HEK293 (cell line): ENCODE data around the gene HSPE1.

Experiments used
- CTCF ChIA-PET: fragments of 350-600 bp; formaldehyde crosslinking; extraction: SDS; loops from one replicate; lab custom pipeline; 2021; ENCODE audit warnings: antibody characterized with exemption; lab: Yijun Ruan, JAX
- POLR2A ChIA-PET: fragments of 300-600 bp; formaldehyde crosslinking; extraction: SDS; loops from one replicate; lab custom pipeline; 2020; ENCODE audit warnings: antibody characterized with exemption, inconsistent platforms; lab: Yijun Ruan, JAX
- H3K27ac ChIP-seq: fragments of 200-500 bp; sonication (Bioruptor generic); 2 replicates; pipeline ENCODE4 v1.5.1; 2014; ENCODE audit warnings: low read depth, low read length, control low read depth, inconsistent platforms; ENCODE audit errors: extremely low read depth
- H3K36me3 ChIP-seq, 2 experiments: fragments of 200-500 bp in 1 of 2; sonication (Bioruptor generic) in 1 of 2; 1 replicate in 1 of 2; 2 replicates in 1 of 2; pipeline ENCODE4 v1.5.1; 2014 to 2017; ENCODE audit warnings: inconsistent platforms in 2 of 2, low read length in 2 of 2; ENCODE audit not compliant: control insufficient read depth in 2 of 2, insufficient read depth in 1 of 2
- H3K4me1 ChIP-seq: fragments of 200-500 bp; sonication (Bioruptor generic); 2 replicates; pipeline ENCODE4 v1.5.1; 2014; ENCODE audit warnings: mild to moderate bottlenecking, low read length, inconsistent platforms; ENCODE audit not compliant: control insufficient read depth, insufficient read depth
- H3K4me3 ChIP-seq: 2 replicates; pipeline ENCODE4 v1.5.1; 2011; ENCODE audit warnings: low read depth, mild to moderate bottlenecking, control low read depth, low read length, moderate library complexity
- H3K9me3 ChIP-seq: fragments of 200-500 bp; sonication (Bioruptor generic); 2 replicates; pipeline ENCODE4 v1.5.1; 2014; ENCODE audit warnings: low read depth, low read length, inconsistent platforms; ENCODE audit not compliant: control insufficient read depth, insufficient read depth
- GLI2 ChIP-seq: fragments of 450-650 bp; formaldehyde crosslinking; IDR thresholded peaks from 2 replicates; pipeline ENCODE4; 2017; ENCODE audit warnings: missing biosample characterization, missing genetic modification characterization, low read depth, borderline replicate concordance
- HOXA7 ChIP-seq: sonication (generic); formaldehyde crosslinking; IDR thresholded peaks from 2 replicates; pipeline ENCODE4 v1.8.1; 2022; ENCODE audit warnings: missing genetic modification reagents, borderline replicate concordance
- HOXC10 ChIP-seq: sonication (generic); formaldehyde crosslinking; IDR thresholded peaks from 2 replicates; pipeline ENCODE4 v1.8.1; 2023; ENCODE audit warnings: mild to moderate bottlenecking, missing genetic modification reagents
- KLF1 ChIP-seq: fragments of 450-650 bp; formaldehyde crosslinking; IDR thresholded peaks from 2 replicates; pipeline ENCODE4 v1.5.1; 2016; ENCODE audit warnings: missing biosample characterization, missing genetic modification characterization
- KLF9 ChIP-seq: fragments of 450-650 bp; formaldehyde crosslinking; IDR thresholded peaks from 2 replicates; pipeline ENCODE4 v1.5.1; 2016; ENCODE audit warnings: missing biosample characterization, missing genetic modification characterization, low read depth
- SCRT2 ChIP-seq: fragments of 450-650 bp; formaldehyde crosslinking; IDR thresholded peaks from 2 replicates; pipeline ENCODE4 v1.5.1; 2016; ENCODE audit warnings: missing biosample characterization, missing genetic modification characterization
- SETDB1 ChIP-seq: IDR thresholded peaks from one replicate; pipeline ENCODE4 v1.6.1; 2017; ENCODE audit warnings: mild to moderate bottlenecking, low read length, moderate library complexity, mixed read lengths; ENCODE audit not compliant: insufficient read length
- YY2 ChIP-seq: fragments of 450-650 bp; formaldehyde crosslinking; IDR thresholded peaks from 2 replicates; pipeline ENCODE4 v1.5.1; 2016; ENCODE audit warnings: missing biosample characterization, missing genetic modification characterization
- ZNF157 ChIP-seq: fragments of 450-650 bp; formaldehyde crosslinking; IDR thresholded peaks from 2 replicates; pipeline ENCODE4 v1.5.1; 2016; ENCODE audit warnings: missing biosample characterization, missing genetic modification characterization
- ZNF202 ChIP-seq: fragments of 450-650 bp; formaldehyde crosslinking; IDR thresholded peaks from 2 replicates; pipeline ENCODE4 v1.5.1; 2016; ENCODE audit warnings: missing biosample characterization, missing genetic modification characterization, borderline replicate concordance
- ZNF302 ChIP-seq: fragments of 450-650 bp; formaldehyde crosslinking; IDR thresholded peaks from 2 replicates; pipeline ENCODE4 v1.5.1; 2016; ENCODE audit warnings: missing biosample characterization, missing genetic modification characterization, low read depth
- ZNF335 ChIP-seq: fragments of 450-650 bp; formaldehyde crosslinking; conservative IDR thresholded peaks from 2 replicates; pipeline ENCODE4 v1.5.1; 2016; ENCODE audit warnings: missing biosample characterization, missing genetic modification characterization
- ZNF354C ChIP-seq: fragments of 450-650 bp; formaldehyde crosslinking; IDR thresholded peaks from 2 replicates; pipeline ENCODE4 v1.5.1; 2016; ENCODE audit warnings: missing biosample characterization, missing genetic modification characterization, low read depth, borderline replicate concordance
- ZNF513 ChIP-seq: fragments of 450-650 bp; IDR thresholded peaks from 2 replicates; pipeline ENCODE4 v1.5.1; 2018; ENCODE audit warnings: missing biosample characterization, missing genetic modification characterization
- ZNF529 ChIP-seq: fragments of 450-650 bp; formaldehyde crosslinking; IDR thresholded peaks from 2 replicates; pipeline ENCODE4 v1.5.1; 2017; ENCODE audit warnings: missing genetic modification characterization, missing biosample characterization; ENCODE audit not compliant: insufficient replicate concordance
- ZNF555 ChIP-seq: fragments of 450-650 bp; formaldehyde crosslinking; conservative IDR thresholded peaks from 2 replicates; pipeline ENCODE4 v1.5.1; 2017; ENCODE audit warnings: missing biosample characterization, mild to moderate bottlenecking, missing genetic modification characterization, inconsistent platforms
- ZNF571 ChIP-seq: fragments of 450-650 bp; formaldehyde crosslinking; IDR thresholded peaks from 2 replicates; pipeline ENCODE4 v1.5.0; 2017; ENCODE audit warnings: missing biosample characterization, missing genetic modification characterization
- ZNF600 ChIP-seq: fragments of 450-650 bp; formaldehyde crosslinking; IDR thresholded peaks from 2 replicates; pipeline ENCODE4 v1.5.1; 2016; ENCODE audit warnings: missing biosample characterization, missing genetic modification characterization
- ZNF610 ChIP-seq: fragments of 450-650 bp; formaldehyde crosslinking; IDR thresholded peaks from 2 replicates; pipeline ENCODE4 v1.5.1; 2016; ENCODE audit warnings: missing biosample characterization, missing genetic modification characterization, borderline replicate concordance
- ZNF626 ChIP-seq: fragments of 450-650 bp; sonication (Bioruptor Pico); formaldehyde crosslinking; IDR thresholded peaks from 2 replicates; pipeline ENCODE4 v1.5.1; 2018; ENCODE audit warnings: missing biosample characterization, missing genetic modification characterization, inconsistent platforms
- ZNF677 ChIP-seq: fragments of 450-650 bp; IDR thresholded peaks from 2 replicates; pipeline ENCODE4 v1.5.0; 2018; ENCODE audit warnings: missing biosample characterization, mild to moderate bottlenecking, missing genetic modification characterization, moderate library complexity
- ZNF768 ChIP-seq: fragments of 450-650 bp; formaldehyde crosslinking; IDR thresholded peaks from 2 replicates; pipeline ENCODE4 v1.5.1; 2018; ENCODE audit warnings: missing biosample characterization, mild to moderate bottlenecking, missing genetic modification characterization
- ZSCAN16 ChIP-seq: fragments of 450-650 bp; formaldehyde crosslinking; IDR thresholded peaks from 2 replicates; pipeline ENCODE4 v1.5.1; 2016; ENCODE audit warnings: missing biosample characterization, missing genetic modification characterization
- TF ChIP-seq, protein P1 (sequence below): fragments of 450-650 bp; formaldehyde crosslinking; IDR thresholded peaks from 2 replicates; pipeline ENCODE4 v1.5.1; 2016; ENCODE audit warnings: missing biosample characterization, missing genetic modification characterization
- TF ChIP-seq, protein P2 (sequence below): fragments of 450-650 bp; formaldehyde crosslinking; IDR thresholded peaks from 2 replicates; pipeline ENCODE4 v1.5.1; 2016; ENCODE audit warnings: missing biosample characterization, missing genetic modification characterization
- TF ChIP-seq, protein P3 (sequence below): fragments of 450-650 bp; formaldehyde crosslinking; IDR thresholded peaks from 2 replicates; pipeline ENCODE4 v1.5.1; 2016; ENCODE audit warnings: missing biosample characterization, missing genetic modification characterization

The HSPE1 gene

DNA sequence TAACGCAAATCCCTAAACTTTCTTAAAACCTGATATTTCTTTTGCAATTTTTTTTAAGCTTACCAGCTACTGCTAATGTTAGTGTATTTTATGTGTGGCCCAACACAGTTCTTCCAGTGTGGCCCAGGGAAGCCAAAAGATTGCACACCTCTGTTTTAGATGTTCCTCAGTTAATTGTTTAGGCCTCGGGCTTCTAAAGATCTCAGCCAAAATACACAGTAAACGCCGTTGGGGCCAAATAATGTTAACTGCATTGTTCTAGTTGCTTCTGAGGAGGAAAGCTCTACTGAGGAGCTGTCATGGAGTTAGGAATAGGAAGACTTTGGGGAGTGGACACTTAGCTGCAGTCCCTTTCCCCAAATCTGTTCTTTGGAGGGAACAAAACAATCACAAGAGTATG is 2.0 kb downstream of the HSPE1 start:
- Histone ChIP-seq H3K4me1 (0 out of 2 replicates have a peak, but pooled peaks cover 4% of the 10 kb centered on the region), H3K36me3 (peaks cover 27 to 59% of the 10 kb centered on the region in 2 experiments), H3K9me3 (no peaks in the 10 kb centered on the region), H3K27ac (no peak overlapping the region), H3K4me3 (no peak overlapping the region)
- POLR2A ChIA-PET = interaction anchor here (5.4 kb wide), 1 partner anchor 12 kb away, joined by 85 read pairs; the partner anchor contains the start of gene MOB4
- CTCF ChIA-PET = no interaction called here
- no peak for TF ChIP-seq ZNF513 (tag by site-specific recombination)
- TF ChIP-seq ZNF626 (tag by site-specific recombination) = no peak
- TF ChIP-seq SETDB1 = no peak
- TF ChIP-seq ZNF157 = no peak
- TF ChIP-seq SCRT2 = no peak
- TF ChIP-seq ZNF202 (tag by site-specific recombination) = no peak
- TF ChIP-seq, protein P1, sequence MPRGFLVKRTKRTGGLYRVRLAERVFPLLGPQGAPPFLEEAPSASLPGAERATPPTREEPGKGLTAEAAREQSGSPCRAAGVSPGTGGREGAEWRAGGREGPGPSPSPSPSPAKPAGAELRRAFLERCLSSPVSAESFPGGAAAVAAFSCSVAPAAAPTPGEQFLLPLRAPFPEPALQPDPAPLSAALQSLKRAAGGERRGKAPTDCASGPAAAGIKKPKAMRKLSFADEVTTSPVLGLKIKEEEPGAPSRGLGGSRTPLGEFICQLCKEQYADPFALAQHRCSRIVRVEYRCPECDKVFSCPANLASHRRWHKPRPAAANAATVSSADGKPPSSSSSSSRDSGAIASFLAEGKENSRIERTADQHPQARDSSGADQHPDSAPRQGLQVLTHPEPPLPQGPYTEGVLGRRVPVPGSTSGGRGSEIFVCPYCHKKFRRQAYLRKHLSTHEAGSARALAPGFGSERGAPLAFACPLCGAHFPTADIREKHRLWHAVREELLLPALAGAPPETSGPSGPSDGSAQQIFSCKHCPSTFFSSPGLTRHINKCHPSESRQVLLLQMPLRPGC (tag by site-specific recombination) = no peak
- TF ChIP-seq ZNF335 (tag by site-specific recombination) = no peak
- TF ChIP-seq ZNF555 = no peak
- no peak for TF ChIP-seq GLI2 (tag by site-specific recombination)
- no peak for TF ChIP-seq HOXA7 (CRISPR knock-in tag)
- TF ChIP-seq, protein P2, sequence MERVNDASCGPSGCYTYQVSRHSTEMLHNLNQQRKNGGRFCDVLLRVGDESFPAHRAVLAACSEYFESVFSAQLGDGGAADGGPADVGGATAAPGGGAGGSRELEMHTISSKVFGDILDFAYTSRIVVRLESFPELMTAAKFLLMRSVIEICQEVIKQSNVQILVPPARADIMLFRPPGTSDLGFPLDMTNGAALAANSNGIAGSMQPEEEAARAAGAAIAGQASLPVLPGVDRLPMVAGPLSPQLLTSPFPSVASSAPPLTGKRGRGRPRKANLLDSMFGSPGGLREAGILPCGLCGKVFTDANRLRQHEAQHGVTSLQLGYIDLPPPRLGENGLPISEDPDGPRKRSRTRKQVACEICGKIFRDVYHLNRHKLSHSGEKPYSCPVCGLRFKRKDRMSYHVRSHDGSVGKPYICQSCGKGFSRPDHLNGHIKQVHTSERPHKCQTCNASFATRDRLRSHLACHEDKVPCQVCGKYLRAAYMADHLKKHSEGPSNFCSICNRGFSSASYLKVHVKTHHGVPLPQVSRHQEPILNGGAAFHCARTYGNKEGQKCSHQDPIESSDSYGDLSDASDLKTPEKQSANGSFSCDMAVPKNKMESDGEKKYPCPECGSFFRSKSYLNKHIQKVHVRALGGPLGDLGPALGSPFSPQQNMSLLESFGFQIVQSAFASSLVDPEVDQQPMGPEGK (tag by site-specific recombination) = no peak
- TF ChIP-seq, protein P3, sequence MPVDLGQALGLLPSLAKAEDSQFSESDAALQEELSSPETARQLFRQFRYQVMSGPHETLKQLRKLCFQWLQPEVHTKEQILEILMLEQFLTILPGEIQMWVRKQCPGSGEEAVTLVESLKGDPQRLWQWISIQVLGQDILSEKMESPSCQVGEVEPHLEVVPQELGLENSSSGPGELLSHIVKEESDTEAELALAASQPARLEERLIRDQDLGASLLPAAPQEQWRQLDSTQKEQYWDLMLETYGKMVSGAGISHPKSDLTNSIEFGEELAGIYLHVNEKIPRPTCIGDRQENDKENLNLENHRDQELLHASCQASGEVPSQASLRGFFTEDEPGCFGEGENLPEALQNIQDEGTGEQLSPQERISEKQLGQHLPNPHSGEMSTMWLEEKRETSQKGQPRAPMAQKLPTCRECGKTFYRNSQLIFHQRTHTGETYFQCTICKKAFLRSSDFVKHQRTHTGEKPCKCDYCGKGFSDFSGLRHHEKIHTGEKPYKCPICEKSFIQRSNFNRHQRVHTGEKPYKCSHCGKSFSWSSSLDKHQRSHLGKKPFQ (tag by site-specific recombination) = no peak
- TF ChIP-seq ZNF529 (tag by site-specific recombination) = no peak
- no peak for TF ChIP-seq ZSCAN16 (tag by site-specific recombination)
- TF ChIP-seq YY2 (tag by site-specific recombination) = no peak
- no peak for TF ChIP-seq KLF1

GRCh38 chr2:197502685-197503084 is 2.5 kb downstream of the HSPE1 start:
- H3K4me1 ChIP-seq = 0 out of 2 replicates have a peak, but pooled peaks cover 4% of the 10 kb centered on the region
- TF ChIP-seq ZNF768 (tag by site-specific recombination) = no peak
- no peak for TF ChIP-seq ZNF513 (tag by site-specific recombination)
- TF ChIP-seq KLF9 = no peak
- no peak for TF ChIP-seq ZNF677 (tag by site-specific recombination)
- no peak for TF ChIP-seq ZNF571 (tag by site-specific recombination)
- TF ChIP-seq ZNF354C (tag by site-specific recombination) = no peak
- no peak for TF ChIP-seq ZNF302 (tag by site-specific recombination)
- TF ChIP-seq HOXC10 (CRISPR knock-in tag) = no peak
- no peak for TF ChIP-seq ZNF610
- no peak for TF ChIP-seq ZNF600 (tag by site-specific recombination)
- H3K4me3 ChIP-seq = no peak overlapping the region
- ChIA-PET POLR2A (interaction anchor here (5.4 kb wide), 1 partner anchor 12 kb away, joined by 85 read pairs; the partner anchor contains the start of gene MOB4), CTCF (no interaction called here)
- H3K27ac ChIP-seq = no peak overlapping the region
- peaks cover 24 to 54% of the 10 kb centered on the region in 2 experiments for H3K36me3 ChIP-seq
- no peaks in the 10 kb centered on the region for H3K9me3 ChIP-seq
